Stimulated activated CD8-positive, alpha-beta memory T cell treated with anti-CD3 and anti-CD28 coated beads, Interleukin-7, amount 100 ng/mL, for 48 hours (primary cell): ENCODE results near the gene KLHL18.
"Not testable (repeated sequence)": the region's sequence is repeated elsewhere in the genome, so short reads cannot be mapped to it uniquely, and the experiment has no call there.

Source experiments
- DNase-seq, 2 donors: peaks; one replicate each; pipeline ENCODE4 v3.0.0-alpha.2; 2020; ENCODE audit warnings: low read depth in 1 of 2; ENCODE audit errors: extremely low read depth in 1 of 2

The KLHL18 gene

DNA sequence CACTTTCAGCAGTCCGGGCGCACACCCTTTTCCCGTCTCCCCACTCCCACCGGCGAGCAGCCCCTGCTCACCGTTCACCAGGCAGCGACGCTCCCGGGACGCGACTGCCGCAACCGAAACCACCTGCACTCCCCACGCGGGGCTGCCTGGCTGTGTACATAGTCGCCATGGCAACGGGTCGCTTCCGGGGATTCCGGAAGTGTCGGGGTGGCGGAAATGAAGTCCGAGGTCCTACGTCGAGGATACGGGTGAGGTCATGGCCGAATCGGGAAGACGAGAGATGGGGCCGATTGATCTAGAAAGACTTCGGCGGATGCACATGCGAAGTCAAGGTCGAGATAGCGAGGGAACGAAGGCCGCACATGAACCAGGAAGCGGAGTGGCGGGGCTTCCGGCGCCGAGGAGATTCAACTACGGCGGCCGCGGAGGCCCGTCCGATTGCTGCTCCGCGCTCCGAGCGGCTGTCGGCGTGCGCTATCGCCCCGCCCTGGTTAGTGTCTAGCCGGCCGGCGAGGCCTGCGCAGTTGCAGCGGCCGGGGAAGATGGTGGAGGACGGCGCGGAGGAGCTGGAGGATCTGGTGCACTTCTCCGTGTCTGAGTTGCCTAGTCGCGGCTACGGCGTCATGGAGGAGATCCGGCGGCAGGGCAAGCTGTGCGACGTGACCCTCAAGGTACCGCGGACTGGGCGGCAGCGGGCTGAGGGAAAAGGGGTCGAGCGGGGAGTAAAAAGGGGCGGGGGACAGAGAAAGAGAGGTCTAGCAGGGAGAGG, at the start of gene KLHL18, which contains the start of gene KIF9:
Gene KLHL18 (plus strand): TSS at position 521 of the 769 bp plus-strand sequence. CDS start 22 bp downstream, at position 543.
Gene KIF9 (minus strand): TSS at position 376 of the 769 bp plus-strand sequence. CDS start 5,425 bp downstream, outside the sequence.
- peak; percentile 85 to 94 for DNase-seq

DNA sequence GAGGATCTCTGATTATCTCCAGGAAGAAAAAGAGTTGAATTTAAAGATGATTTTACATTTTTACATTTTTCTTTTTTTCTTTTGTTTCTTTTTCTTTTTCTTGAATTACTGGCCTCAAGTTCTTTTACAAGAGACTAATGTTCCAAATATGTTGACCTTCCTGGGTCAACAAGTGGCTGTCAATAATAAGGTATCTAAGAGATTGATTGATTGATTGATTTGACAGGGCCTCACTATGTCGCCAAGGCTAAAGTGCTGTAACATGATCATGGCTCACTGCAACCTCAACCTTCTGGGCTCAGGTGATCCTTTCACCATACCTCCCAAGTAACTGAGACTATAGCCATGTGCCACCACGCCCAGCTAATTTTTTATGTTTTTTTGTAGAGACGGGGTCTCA, 44.7 kb upstream of the KLHL18 start:
- DNase-seq: no peak

DNA sequence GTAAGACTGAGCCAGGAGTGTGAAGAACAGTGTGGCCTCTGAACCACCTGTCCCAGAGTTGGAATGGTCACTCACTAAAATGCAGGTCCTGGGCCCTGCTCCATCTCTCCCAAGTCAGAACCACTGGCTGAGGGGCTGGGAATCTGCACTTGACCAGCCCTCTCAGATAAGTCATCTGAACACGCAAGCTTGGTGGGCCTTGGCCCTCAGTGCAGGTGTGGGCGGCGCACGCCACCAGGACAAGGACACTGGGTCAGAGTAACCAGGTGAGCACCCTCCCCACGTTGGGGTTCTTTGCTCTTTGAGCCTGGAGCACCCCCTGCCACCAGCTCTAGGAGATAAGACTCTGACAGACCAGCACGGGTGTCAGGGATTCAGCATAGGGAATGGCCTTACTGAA, 42.8 kb upstream of the KLHL18 start:
- no peak for DNase-seq

DNA sequence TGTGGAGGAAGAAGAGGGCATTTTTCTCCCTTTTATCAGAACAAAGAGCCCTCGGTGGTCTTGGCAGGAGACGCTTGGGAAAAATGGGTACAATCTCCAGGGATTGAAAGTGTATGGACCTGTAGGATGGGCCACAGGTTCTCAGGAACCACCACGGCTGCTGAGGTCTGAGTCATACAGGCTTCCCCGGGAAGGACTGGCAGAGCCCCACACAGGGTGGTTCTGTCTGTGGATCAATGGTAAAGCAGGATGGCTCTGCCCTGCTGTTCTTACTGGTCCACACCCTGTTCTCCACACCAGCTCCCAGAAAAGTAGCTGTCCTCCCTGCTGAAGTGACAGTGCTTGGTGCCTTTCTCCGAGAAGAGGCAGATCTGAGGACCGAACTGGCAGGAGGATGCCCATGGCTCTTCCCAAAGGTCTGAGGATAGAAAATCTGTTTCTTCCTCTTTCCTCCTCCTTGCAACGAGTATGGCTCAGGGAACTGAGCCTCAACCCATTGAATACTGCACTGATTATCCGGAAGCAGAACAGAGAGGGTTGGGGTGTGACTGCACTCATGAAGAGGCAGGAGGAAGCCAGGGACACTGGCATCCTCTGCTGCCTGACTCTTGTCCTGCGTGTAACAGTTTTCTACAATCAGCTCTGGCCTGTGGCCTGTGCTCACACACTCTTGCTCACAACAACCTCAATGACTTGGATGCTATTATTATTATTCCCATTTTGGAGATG, 39.2 kb upstream of the KLHL18 start:
- no peak for DNase-seq

DNA sequence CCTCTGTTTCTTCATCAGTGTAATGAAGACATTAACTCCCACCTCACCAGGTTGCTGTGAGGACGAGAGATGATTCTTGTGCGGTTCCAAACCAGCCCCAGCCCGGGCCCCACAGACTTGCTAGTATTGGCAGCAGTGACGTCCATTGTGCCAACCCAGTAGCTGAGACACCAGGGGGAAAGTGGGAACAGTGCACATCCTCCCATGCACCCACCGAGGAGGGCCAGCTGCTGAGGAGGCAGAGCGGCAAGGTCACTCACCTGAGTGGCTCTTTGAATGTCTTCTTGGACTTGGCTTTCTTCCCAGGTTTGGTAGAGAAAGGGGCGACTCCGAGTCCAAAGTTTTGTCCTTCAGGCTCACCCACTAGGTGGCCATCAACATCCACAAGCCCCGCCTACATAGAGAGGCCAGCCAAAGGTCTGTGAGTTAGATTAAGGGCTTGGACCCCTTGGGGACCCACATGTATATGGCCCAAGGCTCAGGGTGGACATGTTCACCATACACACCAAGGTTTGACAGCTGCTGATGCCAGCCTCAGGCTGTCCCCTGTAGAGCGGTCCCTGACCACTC, 38.1 kb upstream of the KLHL18 start:
- DNase-seq: no peak

DNA sequence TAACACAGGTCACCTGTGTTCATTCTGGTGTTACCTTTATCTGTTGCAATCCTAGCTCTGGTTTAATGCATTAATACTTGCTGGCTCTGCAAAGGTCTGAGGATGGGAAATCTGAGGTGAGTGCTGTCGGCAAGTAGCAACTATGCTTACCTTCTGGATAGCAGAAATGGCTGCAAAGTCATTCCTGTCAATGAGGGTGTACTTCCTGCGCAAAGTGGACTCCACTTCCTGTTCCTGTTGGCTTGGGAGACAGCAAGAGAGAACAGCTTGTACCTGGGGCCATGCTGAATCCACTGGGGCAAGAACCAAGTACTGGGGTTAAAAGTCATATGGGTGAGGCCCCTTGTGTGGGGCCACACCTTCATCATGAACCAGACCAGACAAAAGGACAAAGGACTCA, 37.5 kb upstream of the KLHL18 start:
- no peak for DNase-seq

DNA sequence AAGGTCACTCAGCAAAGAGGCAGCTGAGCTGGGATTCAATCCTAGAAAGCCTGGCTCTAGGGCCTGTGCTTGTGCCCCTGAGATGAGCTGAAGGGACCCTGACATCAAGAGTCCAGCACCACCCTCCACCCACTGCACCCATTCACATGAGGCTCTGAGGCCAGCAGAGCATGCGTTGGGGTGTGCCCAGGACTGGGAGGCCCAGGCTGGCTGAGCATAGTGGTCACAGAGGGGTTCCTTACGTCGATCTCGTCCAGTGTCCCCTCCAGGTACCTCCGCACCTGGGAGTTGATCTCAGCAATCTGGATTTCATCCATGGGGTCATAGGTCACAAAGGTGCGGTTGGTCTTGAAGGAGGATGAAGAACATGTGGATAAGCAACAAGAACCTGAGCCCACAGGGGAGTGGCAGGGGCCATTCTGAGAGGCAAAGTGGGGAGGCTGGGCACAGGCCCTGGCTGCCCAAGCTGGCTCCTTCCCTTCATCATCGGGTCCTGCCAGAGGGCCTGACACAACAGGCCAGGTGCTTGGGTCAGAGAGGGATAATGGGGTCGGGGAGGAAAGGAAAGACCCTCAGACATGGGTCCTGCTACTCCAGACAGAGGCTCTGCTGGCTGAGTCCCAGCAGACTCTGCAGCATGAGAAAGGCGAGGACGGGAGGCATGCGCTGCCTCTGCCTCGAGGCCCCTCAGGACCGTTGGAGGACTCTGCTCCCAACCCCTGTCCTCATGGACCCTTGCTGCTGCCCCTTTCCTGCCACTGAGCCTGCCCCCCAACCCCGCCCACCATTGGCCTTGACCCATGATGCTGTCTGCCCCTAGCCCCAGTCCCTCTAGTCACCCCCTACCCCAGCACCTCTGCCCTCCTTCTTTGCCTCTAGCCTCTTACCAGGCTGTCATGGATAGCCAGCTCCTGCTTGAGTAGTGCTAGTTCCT, 35.3 kb upstream of the KLHL18 start:
- DNase-seq: no peak

DNA sequence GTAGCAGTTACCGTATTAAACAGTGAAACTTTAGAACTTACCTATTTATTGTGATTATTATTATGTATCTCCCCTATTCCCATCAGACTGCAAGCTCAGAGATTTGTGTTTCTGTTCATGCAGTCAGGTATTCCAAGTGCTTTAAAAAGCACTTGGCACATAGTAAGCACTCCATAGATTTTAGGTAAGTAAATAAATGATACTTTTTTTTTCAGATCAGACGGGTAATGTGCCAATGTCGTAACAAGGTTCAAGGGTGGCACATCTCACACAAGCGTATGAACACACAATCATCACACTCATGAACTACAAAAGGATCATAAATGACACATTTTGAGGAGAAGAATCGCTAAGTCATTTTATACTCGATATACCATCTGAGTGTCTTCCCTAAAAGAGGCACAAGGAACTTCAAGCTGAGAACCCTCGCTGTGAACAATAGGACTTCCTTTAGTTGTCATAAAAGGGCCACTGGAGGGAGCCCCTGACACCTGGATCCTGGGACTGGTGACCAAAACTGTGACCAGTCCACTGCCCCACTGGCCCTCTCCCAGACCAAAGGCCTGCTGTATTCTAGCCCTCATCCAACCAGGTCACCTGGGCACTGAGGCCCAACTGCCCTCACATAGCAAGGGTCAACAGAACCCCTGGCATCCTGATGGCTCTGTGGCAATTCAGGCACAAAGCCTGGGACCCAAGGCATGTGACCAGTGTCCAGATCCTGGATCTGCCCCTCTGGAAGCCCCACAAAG, 32.3 kb upstream of the KLHL18 start:
- no peak for DNase-seq

DNA sequence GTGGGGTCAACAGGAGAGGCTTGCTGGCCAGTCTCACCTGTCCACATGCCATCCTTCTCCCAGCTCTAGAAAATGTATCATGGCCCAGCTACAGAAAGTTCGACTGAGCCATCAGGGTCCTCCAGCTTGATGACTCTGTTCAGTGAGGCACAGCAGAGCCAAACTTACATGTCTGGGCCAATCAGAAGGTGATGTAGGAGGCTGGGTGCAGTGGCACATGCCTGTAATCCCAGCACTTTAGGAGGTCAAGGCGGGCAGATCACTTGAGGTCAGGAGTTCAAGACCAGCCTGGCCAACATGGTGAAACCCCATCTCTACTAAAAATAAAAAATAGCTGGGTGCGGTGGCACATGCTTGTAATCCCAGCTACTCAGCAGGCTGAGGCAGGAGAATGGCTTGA, 31.7 kb upstream of the KLHL18 start:
- not testable (repeated sequence) for DNase-seq

DNA sequence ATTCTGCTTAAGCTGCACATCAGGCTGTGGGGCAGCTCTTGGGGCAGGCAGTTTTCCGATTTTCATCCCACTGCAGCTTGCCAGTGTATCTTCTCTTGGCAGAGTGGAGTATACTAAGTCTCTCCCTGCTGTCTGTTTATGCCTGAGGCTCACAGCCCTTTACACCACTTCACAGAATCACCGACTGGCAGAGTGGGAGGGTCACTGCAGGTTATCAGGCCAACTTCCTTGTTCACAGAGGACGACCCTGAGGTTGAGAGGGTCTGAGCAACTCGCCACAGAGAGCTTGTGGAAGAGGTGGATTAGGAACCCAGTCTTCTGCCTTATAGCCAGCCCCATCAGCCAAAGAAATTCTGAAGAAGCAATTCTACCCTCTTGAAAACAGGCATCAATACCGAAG, 31.1 kb upstream of the KLHL18 start:
- DNase-seq: no peak

DNA sequence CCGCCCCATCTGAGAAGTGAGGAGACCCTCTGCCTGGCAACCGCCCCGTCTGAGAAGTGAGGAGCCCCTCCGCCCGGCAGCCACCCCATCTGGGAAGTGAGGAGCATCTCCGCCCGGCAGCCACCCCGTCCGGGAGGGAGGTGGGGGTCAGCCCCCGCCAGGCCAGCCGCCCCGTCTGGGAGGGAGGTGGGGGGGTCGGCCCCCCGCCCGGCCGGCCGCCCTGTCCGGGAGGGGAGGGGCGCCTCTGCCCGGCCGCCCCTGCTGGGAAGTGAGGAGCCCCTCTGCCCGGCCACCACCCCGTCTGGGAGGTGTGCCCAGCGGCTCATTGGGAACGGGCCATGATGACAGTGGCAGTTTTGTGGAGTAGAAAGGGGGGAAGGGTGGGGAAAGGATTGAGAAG, 26.4 kb upstream of the KLHL18 start:
- not testable (repeated sequence) for DNase-seq

DNA sequence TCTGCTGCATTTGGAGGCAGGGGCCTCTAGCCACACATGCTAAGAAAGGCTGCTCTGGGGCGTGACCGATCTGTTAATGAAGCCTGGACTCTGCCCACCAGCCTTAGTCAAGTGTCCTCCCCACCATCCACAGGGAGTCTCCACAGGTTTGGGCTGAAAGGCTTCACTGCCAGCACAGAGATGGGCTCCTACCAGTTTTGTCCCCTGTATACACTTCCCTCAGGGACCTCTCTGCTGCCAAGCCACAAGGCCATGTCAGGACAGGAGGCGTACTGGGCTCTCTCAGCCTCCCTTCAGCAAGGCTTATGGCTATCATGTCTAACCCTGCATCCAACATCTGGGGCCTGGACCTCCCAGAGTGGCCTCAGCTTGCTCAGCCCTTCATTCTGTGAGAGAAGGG, 23.6 kb upstream of the KLHL18 start:
- no peak for DNase-seq

DNA sequence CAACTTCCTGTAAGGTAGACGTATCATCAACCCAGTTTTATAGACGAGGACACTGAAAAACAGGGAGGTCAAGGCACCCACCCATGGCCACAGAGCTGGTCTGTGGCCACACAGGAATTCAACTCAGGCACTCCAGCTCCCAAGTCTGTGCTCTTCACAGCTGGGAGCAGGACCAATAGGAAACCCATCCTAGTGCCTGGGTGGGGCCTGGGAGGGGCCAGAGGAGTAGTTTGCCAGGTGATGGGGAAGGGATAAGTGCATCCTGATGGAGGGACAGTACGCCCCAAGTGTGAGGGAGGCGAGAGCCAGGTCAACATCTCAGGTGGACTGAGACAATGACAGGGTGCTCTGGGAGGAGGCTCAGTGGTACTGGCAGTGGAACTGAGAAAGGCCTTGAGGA, 22.1 kb upstream of the KLHL18 start:
- DNase-seq: no peak

DNA sequence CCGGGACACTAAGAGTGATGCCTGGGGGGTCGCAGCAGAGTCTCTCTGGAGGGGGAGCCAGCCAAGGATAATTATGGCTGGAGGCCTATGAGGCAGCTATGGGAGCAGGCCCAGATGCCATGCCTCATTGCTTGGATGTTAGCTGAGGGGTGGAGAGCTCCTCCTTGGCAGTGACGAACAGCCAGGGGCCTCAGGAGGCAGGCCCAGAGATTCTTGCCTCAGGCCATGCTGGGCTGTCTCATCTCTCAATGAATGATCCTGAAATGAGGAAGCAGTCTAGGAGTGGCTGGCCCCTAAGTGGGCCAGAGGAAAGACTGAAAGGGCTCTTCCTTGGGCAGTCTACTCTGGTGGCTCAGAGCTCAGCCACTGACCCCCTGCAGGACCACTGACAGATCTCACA, 21.4 kb upstream of the KLHL18 start:
- no peak for DNase-seq

DNA sequence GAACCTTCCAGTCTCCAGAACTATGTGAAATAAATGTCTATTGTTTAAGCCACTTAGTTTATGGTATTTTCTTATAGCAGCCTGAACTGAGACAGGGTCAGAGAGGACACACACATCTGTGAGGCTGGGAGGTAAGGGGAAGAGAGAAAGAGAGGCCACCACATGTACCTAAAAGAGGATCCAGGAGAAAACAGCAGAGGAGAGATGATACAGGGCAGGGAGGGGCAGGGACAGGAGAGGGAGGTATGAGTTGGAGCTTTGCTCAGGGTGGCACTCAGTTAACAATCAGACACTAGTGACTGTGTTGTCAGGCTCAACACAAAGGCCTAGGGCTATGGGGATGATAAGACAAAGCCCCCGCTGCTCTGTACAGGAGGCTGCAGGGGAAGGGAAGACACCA, 17.7 kb upstream of the KLHL18 start:
- DNase-seq: no peak

DNA sequence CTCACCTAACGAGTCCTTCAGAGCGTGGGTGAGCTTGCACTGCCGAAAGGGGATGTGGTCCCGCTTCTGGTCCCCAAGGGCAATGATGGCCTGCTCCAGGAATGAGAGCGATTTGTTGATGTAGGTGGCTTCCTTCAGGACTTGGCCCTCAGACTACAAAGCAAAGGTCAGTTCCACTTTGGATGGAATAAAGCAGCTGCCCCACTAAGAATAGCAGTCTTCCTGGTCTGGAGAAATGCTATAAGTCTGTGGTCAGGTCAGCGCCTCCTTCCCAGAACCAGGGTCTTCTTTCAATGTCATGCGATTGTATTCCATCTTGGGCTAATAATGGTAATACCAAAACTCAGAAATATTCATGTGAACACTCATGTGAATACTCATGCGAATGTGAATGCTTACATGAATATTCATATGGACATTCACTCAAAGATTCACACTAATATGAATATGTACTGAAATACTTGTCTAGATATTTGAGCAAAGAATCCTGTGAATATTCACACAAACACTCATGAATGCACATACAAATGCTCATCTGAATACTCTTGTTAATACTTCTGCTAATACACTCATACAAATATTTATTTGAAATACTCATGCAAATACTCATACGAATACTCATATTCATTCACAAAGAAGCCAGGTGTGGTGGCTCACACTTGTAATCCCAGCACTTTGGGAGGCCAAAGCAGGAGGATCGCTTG, 16.9 kb upstream of the KLHL18 start:
- DNase-seq: no peak

DNA sequence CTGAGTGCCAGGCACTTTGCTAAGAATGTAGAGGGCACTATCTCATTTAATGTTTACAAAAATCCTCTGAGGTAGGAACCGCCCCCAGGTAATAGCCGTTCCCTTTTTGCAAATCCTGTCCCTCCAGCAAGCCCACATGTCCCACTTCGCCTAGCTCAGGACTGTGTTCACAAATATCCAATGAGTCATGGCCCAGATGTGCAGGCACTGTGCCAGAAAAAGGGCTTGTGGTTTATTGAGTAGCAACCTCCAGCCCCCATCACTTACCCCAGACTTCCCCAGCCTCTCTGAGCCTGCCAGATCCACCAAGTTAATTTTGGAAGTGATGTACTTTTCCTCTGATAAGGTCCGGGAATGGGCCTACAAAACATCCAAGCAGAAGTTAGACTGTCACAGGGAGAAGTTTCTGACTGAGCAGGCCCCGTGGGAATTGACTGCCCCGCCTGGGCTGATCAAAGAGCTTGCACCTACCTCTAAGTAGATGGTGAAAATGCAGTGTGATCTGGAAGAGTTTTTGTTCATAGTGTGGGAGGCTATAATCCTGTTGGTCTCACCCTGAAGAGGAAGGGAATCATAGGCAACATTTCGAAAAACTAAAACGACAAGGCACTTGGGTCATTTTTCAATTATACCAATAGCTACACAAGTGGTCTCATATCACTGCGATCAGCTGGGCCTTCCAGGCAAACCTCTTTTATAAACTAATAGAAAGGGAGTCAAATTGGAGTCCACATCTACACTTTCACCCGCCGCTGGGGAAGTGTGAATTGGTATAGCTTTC, 15.8 kb upstream of the KLHL18 start:
- DNase-seq: peak; percentile 9 to 39

DNA sequence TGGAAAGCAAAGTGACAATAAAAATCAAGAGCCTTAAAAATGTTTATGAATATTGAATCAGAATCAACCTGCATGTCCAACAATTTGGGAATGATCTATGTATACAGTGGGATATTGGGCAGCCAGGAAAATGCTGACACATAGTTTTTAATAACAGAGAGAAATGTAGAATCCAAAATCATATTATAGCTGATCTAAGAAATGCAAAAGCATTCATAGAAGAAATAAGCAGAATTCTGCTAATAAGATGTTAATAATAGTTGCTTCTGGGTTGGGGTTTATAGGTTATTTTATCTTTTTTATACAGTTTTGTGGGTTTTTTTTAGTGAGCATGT, 15.3 kb upstream of the KLHL18 start:
- no peak for DNase-seq

DNA sequence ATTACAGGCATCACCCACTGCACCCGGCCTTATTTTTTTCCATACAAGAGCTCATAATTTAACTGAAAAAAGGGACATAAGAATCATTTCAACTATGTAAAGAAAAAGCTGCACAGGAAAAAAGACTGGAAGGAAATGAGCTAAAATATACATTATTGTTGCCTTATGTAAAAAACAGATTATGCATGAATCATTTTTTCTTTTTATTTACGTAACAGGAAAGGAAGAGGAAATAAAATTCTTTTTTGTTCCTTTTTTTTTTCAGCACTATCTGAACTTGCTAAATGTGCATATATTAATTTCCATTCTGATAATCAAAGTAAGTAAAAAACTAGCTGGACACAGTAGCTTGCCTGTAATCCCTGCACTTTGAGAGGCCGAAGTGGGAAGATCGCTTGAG, 12.2 kb upstream of the KLHL18 start:
- DNase-seq: no peak
